A673 (cell line): ENCODE measurements around the gene ACOXL. TPM values are rescaled to one million over a fixed set of nuclear protein-coding genes. Genes with fewer than 3 reads are reported as not detected.

Experiments used
- BruUV-seq: library from RNA; stranded (reverse); fragments of 400-500 nt; replicated peaks from 2 replicates; lab custom pipeline; 2021; lab: Mats Ljungman, UMichigan
- CTCF ChIA-PET: fragments of 300-600 bp; sonication (Branson Sonifier 250); formaldehyde crosslinking; loops from one replicate; lab custom pipeline; 2022; ENCODE audit warnings: antibody characterized with exemption; lab: Charles Lee
- POLR2A ChIA-PET: fragments of 300-600 bp; sonication (Branson Sonifier 250); formaldehyde crosslinking; loops from one replicate; lab custom pipeline; 2022; ENCODE audit warnings: antibody characterized with exemption; ENCODE audit not compliant: low non-redundant PET; lab: Charles Lee
- DNase-seq: peaks from one replicate; pipeline ENCODE4 v3.0.0-alpha.2; 2015; ENCODE audit warnings: low spot score
- H3K27ac ChIP-seq: fragments of 200-600 bp; sonication (generic); 2 replicates; pipeline ENCODE4 v1.5.1; 2016; ENCODE audit warnings: mixed run types, low read depth, mild to moderate bottlenecking, mixed read lengths, antibody characterized with exemption, low read length; ENCODE audit not compliant: poor library complexity, severe bottlenecking
- H3K27me3 ChIP-seq: fragments of 200-600 bp; sonication (generic); replicated peaks from 2 replicates; pipeline ENCODE4 v1.6.1; 2017; ENCODE audit warnings: mixed run types, low read depth, mild to moderate bottlenecking, mixed read lengths, antibody characterized with exemption, low read length; ENCODE audit not compliant: insufficient read depth, poor library complexity
- H3K36me3 ChIP-seq: fragments of 200-600 bp; sonication (generic); 2 replicates; pipeline ENCODE4 v1.6.1; 2016; ENCODE audit warnings: mixed run types, mild to moderate bottlenecking, mixed read lengths, antibody characterized with exemption, low read length; ENCODE audit not compliant: insufficient read depth, poor library complexity, severe bottlenecking
- H3K4me1 ChIP-seq: fragments of 200-600 bp; sonication (generic); 2 replicates; pipeline ENCODE4 v1.6.1; 2017; ENCODE audit warnings: mixed run types, mild to moderate bottlenecking, mixed read lengths, antibody characterized with exemption, low read length; ENCODE audit not compliant: insufficient read depth, poor library complexity, severe bottlenecking
- H3K4me3 ChIP-seq: fragments of 200-600 bp; sonication (generic); 2 replicates; pipeline ENCODE4 v1.5.1; 2016; ENCODE audit warnings: low read depth, mixed run types, mild to moderate bottlenecking, mixed read lengths, low read length; ENCODE audit not compliant: poor library complexity, severe bottlenecking
- H3K9me3 ChIP-seq: fragments of 200-600 bp; sonication (generic); 2 replicates; pipeline ENCODE4 v1.6.1; 2016; ENCODE audit warnings: mixed run types, low read depth, mild to moderate bottlenecking, mixed read lengths, antibody characterized with exemption, low read length; ENCODE audit not compliant: poor library complexity, severe bottlenecking
- EZH2 ChIP-seq: fragments of 200-600 bp; sonication (generic); IDR thresholded peaks from 2 replicates; pipeline ENCODE4 v1.6.1; 2017; ENCODE audit warnings: borderline replicate concordance, low read depth, mild to moderate bottlenecking, mixed read lengths, antibody characterized with exemption, low read length; ENCODE audit not compliant: poor library complexity, severe bottlenecking
- intact Hi-C: fragments of 100-400 bp; cut with micrococcal nuclease; formaldehyde crosslinking; loops from one replicate; pipeline ENCODE4 v1.10.0; 2022; ENCODE audit not compliant: unreplicated experiment
- total RNA-seq: library from RNA; stranded (reverse); gene quantifications from 2 replicates; pipeline ENCODE4 v1.2.3, GENCODE V29; 2021
- TF ChIP-seq, protein P1 (sequence below): fragments of 300-800, 200-600 bp; sonication (generic); conservative IDR thresholded peaks from 2 replicates; pipeline ENCODE4 v1.5.1; 2017; ENCODE audit warnings: low read depth, mild to moderate bottlenecking, antibody characterized with exemption, low read length, moderate library complexity, mixed read lengths

Gene ACOXL
- total RNA-seq, 1 experiment from 2014 or later: not detected

DNA sequence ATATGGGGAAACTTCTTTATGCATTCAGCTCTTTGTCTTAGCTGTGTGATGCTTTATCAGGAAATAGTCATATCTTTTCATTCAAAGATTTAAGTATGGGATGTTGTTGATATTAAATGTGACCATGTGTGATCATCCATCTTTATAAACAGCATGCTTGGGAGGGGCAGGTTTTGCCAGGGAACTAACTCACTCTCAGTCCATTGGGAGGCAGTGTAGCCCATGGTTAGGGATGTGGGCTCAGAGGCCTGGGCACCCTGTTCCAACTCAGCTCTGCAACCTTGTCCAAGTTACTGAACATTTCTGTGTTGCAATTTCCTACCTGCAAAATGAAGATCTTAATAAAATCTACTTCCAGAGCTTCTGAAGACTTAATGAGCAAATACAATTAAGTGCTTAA lies 296.3 kb downstream of the ACOXL start:
- no TSS peak for BruUV-seq
- H3K27ac ChIP-seq: no peak overlapping the region
- TF ChIP-seq EZH2: no peak
- TF ChIP-seq, protein P1, sequence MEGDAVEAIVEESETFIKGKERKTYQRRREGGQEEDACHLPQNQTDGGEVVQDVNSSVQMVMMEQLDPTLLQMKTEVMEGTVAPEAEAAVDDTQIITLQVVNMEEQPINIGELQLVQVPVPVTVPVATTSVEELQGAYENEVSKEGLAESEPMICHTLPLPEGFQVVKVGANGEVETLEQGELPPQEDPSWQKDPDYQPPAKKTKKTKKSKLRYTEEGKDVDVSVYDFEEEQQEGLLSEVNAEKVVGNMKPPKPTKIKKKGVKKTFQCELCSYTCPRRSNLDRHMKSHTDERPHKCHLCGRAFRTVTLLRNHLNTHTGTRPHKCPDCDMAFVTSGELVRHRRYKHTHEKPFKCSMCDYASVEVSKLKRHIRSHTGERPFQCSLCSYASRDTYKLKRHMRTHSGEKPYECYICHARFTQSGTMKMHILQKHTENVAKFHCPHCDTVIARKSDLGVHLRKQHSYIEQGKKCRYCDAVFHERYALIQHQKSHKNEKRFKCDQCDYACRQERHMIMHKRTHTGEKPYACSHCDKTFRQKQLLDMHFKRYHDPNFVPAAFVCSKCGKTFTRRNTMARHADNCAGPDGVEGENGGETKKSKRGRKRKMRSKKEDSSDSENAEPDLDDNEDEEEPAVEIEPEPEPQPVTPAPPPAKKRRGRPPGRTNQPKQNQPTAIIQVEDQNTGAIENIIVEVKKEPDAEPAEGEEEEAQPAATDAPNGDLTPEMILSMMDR: peak; percentile 25; the same call in 1 of the 2 replicates
- no peak overlapping the region for H3K4me3 ChIP-seq
- H3K36me3 ChIP-seq: no peaks in the 10 kb centered on the region
- ChIA-PET POLR2A (no interaction called here), CTCF (no interaction called here)
- H3K27me3 ChIP-seq: peaks cover 16% of the 10 kb centered on the region
- peak; percentile 6 for DNase-seq
- intact Hi-C loops: no loop called here
- H3K4me1 ChIP-seq: no peaks in the 10 kb centered on the region
- no peaks in the 10 kb centered on the region for H3K9me3 ChIP-seq

DNA sequence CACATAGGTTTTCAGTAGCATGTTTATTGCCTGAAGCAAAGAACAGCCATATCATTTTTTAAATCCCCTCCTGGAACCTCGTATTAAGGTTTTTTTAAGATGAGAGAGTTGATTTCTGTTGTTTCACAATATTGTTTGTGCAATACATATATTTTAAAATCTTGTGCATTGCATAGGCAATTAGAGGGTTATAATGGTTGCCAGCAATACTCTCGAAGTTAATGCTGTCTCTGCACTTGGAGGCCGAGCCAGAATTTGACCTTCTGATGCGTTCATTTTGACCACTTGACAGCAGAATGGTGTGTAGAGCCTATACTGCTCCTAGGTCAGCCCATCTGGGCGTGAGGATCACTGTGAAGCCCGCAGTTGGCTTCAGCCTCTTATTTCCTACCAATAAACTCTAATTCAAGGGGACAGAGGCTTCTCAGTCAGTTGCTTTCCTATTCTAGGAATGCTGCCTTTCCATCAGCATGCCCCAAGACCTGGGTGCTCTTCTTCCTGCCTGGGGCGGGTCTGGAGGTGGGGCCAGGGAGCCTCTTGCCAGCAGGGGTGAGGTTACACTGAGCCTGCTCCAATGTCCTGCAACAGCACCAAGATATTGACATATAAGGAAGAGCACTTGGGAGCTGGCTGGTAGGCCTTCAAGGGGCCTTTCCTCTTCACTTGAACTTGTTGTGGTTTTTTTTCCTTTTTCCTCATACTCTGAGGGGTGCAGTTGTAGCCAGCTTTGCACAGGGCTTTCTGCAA lies 297.0 kb downstream of the ACOXL start:
- H3K9me3 ChIP-seq: no peaks in the 10 kb centered on the region
- H3K27me3 ChIP-seq: peaks cover 17% of the 10 kb centered on the region
- ChIA-PET CTCF (no interaction called here), POLR2A (no interaction called here)
- H3K4me1 ChIP-seq: no peaks in the 10 kb centered on the region
- no peak overlapping the region for H3K27ac ChIP-seq
- intact Hi-C loops: no loop called here
- no peaks in the 10 kb centered on the region for H3K36me3 ChIP-seq
- no peak overlapping the region for H3K4me3 ChIP-seq
- no TSS peak for BruUV-seq
- DNase-seq: no peak
- TF ChIP-seq EZH2: no peak
- TF ChIP-seq, protein P1: no peak

DNA sequence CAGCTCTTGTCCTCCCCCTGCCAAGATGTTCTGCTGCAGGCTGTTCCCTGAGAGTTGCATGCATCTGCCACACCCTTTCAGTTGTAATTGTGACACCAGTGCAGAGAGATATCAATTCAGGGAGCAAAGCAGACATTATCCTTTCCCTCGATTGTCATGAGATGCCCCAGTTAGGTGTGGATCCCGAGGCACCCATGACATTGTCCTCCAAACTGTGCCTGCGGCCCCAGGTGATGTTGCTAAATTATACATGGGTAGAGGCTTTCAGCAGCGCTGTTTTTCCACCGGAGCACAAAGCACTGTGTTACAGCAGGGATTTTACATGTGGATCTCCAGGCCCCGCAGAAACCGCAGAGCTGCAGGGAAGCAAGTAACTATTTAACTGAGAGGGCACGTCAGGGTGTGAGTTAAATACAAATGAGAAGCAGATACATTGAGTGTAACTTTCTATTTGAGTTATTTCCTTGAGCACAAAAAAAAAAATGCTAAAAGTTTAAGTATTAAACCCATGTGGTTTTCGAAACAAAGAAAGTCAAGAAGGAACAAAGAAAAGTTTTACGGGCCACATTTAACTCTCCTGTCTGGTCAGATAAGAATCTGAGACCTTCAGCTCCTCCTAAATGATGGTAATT lies 298.0 kb downstream of the ACOXL start:
- Histone ChIP-seq H3K27ac (no peak overlapping the region), H3K4me1 (no peaks in the 10 kb centered on the region), H3K36me3 (no peaks in the 10 kb centered on the region), H3K4me3 (no peak overlapping the region), H3K9me3 (no peaks in the 10 kb centered on the region), H3K27me3 (peaks cover 22% of the 10 kb centered on the region)
- DNase-seq: no peak
- POLR2A ChIA-PET: no interaction called here
- CTCF ChIA-PET: no interaction called here
- no TSS peak for BruUV-seq
- intact Hi-C loops: no loop called here
- TF ChIP-seq, protein P1: no peak
- no peak for TF ChIP-seq EZH2
